Keratinocyte (primary cell): ENCODE measurements around the gene PTPN14. TPM values are rescaled to one million over a fixed set of nuclear protein-coding genes. Genes with fewer than 3 reads are reported as not detected.

Experiments
- DNase-seq: peaks from one replicate; pipeline ENCODE4 v3.0.0-alpha.2; 2011; ENCODE audit warnings: low read depth, missing footprints, low spot score
- FAIRE-seq: peaks from 2 replicates; lab custom pipeline; 2011; peaks lifted over from hg19 to GRCh38; lab: Jason Lieb, UNC
- H2AFZ ChIP-seq: 2 replicates; pipeline ENCODE4 v1.6.0; 2012; ENCODE audit warnings: low read length, control low read depth, inconsistent platforms; ENCODE audit not compliant: control insufficient read depth
- H3K27ac ChIP-seq: 2 replicates; pipeline ENCODE4 v1.5.1; 2011; ENCODE audit warnings: low read length; ENCODE audit not compliant: control insufficient read depth, insufficient read depth
- H3K27me3 ChIP-seq: 3 replicates; pipeline ENCODE4 v1.6.0; 2011; ENCODE audit warnings: low read length; ENCODE audit not compliant: control insufficient read depth, insufficient read depth; ENCODE audit errors: extremely low read depth
- H3K36me3 ChIP-seq, 2 experiments: 2 replicates in 1 of 2; 3 replicates in 1 of 2; pipeline ENCODE4 v1.5.1; 2011; ENCODE audit warnings: low read length in 2 of 2, mild to moderate bottlenecking in 1 of 2; ENCODE audit not compliant: control insufficient read depth in 2 of 2, insufficient read depth in 2 of 2; ENCODE audit errors: extremely low read depth in 1 of 2
- H3K4me1 ChIP-seq: 3 replicates; pipeline ENCODE4 v1.5.1; 2011; ENCODE audit warnings: low read length; ENCODE audit not compliant: control insufficient read depth, insufficient read depth; ENCODE audit errors: extremely low read depth
- H3K4me2 ChIP-seq: 3 replicates; pipeline ENCODE4 v1.6.0; 2011; ENCODE audit warnings: low read depth, low read length; ENCODE audit not compliant: control insufficient read depth, insufficient read depth; ENCODE audit errors: extremely low read depth
- H3K4me3 ChIP-seq, 3 experiments: fragments of 200-600 bp in 1 of 3; sonication (generic) in 1 of 3; 2 replicates in 2 of 3; 3 replicates in 1 of 3; pipeline ENCODE4 v1.5.1; 2011 to 2016; ENCODE audit warnings: low read length in 3 of 3, mild to moderate bottlenecking in 3 of 3, control low read depth in 2 of 3, inconsistent platforms in 1 of 3, low read depth in 1 of 3, mixed read lengths in 1 of 3, mixed run types in 1 of 3, moderate library complexity in 1 of 3; ENCODE audit not compliant: control insufficient read depth in 2 of 3, insufficient read depth in 2 of 3; ENCODE audit errors: extremely low read depth in 1 of 3
- H3K79me2 ChIP-seq: 2 replicates; pipeline ENCODE4 v1.6.0; 2012; ENCODE audit warnings: low read length; ENCODE audit not compliant: control insufficient read depth, insufficient read depth
- H3K9ac ChIP-seq: 3 replicates; pipeline ENCODE4 v1.6.0; 2011; ENCODE audit warnings: low read length; ENCODE audit not compliant: control insufficient read depth, insufficient read depth; ENCODE audit errors: extremely low read depth
- H3K9me1 ChIP-seq: 3 replicates; pipeline ENCODE4 v1.6.0; 2011; ENCODE audit warnings: low read length; ENCODE audit not compliant: control insufficient read depth, insufficient read depth; ENCODE audit errors: extremely low read depth
- H3K9me3 ChIP-seq: 2 replicates; pipeline ENCODE4 v1.5.1; 2012; ENCODE audit warnings: low read depth, low read length; ENCODE audit not compliant: control insufficient read depth
- H4K20me1 ChIP-seq: 3 replicates; pipeline ENCODE4 v1.6.0; 2011; ENCODE audit warnings: low read length; ENCODE audit not compliant: control insufficient read depth, insufficient read depth; ENCODE audit errors: extremely low read depth
- EZH2 ChIP-seq: IDR thresholded peaks from one replicate; pipeline ENCODE4 v1.6.1; 2012; ENCODE audit warnings: inconsistent platforms, mild to moderate bottlenecking, low read length, moderate library complexity
- dilution Hi-C: fragments of 300-500 bp; cut with MboI; formaldehyde crosslinking; loops from one replicate; pipeline ENCODE4 v1.7.0; 2020; ENCODE audit warnings: low sequenced_read_pairs; ENCODE audit not compliant: extremely low pct_ligation_motif_present
- polyA plus RNA-seq, 5 experiments: library from polyadenylated mRNA; depleted of rRNA in 3 of 5; stranded (reverse) in 3 of 5; stranded (forward) in 1 of 5; unstranded in 1 of 5; fragments of >200 nt; gene quantifications; 1 replicate in 1 of 5; 2 replicates in 3 of 5; 3 replicates in 1 of 5; pipeline versions ENCODE4 v1.2.1 to v1.2.3, GENCODE V29; 2011 to 2012; ENCODE audit warnings: missing spikeins in 2 of 5, low read depth in 1 of 5, low replicate concordance in 1 of 5
- TF ChIP-seq, protein P1 (sequence below), 3 experiments: IDR thresholded peaks in 1 of 3; conservative IDR thresholded peaks in 1 of 3; optimal IDR thresholded peaks in 1 of 3; 2 replicates in 2 of 3; 3 replicates in 1 of 3; pipeline versions ENCODE3 to v1.5.1; 2011; ENCODE audit warnings: low read length in 3 of 3, mild to moderate bottlenecking in 3 of 3, moderate library complexity in 2 of 3, control low read depth in 1 of 3, inconsistent platforms in 1 of 3; ENCODE audit not compliant: insufficient read depth in 2 of 3; ENCODE audit errors: extremely low read depth in 1 of 3

The PTPN14 gene
- polyA plus RNA-seq, 1 donor (not counting 4 experiments of a cell fraction or from before 2014, with no cell fraction given): 29.9 TPM

DNA sequence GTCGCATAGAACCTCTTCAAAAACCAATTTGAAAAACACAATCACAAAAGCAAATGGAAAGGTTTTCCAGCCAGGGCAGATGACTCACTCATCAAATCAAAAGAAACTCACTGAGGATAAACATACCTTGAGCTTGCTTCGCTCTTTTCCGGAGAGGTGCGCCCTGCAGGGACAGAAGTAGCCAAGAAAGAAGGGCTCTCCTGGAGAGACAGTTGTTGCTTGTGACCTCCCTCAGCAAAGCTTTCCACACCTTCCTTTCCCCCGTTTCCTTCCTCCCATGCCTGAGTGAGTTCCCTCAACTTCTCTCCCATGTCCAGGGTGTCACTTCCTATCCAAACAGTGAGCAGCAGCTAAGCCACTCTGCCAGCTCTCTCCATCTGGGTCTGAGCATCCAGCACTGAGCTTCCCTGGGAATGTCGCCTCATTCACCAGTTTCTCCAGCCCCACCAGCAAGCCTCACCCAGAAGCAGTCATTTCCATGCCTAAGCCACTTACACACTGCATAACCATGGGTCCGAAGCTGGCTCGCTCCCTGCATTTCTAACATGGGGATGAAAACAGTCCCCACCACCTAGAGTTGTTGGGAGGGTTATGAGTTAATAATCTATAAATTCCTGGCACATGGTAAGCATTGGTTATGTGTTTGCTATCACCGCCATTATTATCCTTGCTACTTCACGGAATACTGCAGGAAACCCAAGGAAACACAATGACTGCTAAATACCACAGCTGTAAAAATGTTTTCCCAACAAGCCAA lies 75.0 kb downstream of the PTPN14 start:
- Histone ChIP-seq H3K4me2 (peak overlapping the region; percentile 98), H2AFZ (no peak overlapping the region), H3K9ac (peak overlapping the region; percentile 95), H3K79me2 (peaks cover 73% of the 10 kb centered on the region), H3K4me1 (peaks cover 79% of the 10 kb centered on the region), H3K4me3 (peak overlapping the region; percentile 21 to 73 (median 70)), H3K27ac (peak overlapping the region; percentile 100), H3K9me1 (no peaks in the 10 kb centered on the region), H3K9me3 (no peaks in the 10 kb centered on the region), H4K20me1 (no peaks in the 10 kb centered on the region), H3K27me3 (no peaks in the 10 kb centered on the region), H3K36me3 (no peaks in the 10 kb centered on the region)
- dilution Hi-C loops: no loop called here
- no peak for FAIRE-seq
- TF ChIP-seq, protein P1, sequence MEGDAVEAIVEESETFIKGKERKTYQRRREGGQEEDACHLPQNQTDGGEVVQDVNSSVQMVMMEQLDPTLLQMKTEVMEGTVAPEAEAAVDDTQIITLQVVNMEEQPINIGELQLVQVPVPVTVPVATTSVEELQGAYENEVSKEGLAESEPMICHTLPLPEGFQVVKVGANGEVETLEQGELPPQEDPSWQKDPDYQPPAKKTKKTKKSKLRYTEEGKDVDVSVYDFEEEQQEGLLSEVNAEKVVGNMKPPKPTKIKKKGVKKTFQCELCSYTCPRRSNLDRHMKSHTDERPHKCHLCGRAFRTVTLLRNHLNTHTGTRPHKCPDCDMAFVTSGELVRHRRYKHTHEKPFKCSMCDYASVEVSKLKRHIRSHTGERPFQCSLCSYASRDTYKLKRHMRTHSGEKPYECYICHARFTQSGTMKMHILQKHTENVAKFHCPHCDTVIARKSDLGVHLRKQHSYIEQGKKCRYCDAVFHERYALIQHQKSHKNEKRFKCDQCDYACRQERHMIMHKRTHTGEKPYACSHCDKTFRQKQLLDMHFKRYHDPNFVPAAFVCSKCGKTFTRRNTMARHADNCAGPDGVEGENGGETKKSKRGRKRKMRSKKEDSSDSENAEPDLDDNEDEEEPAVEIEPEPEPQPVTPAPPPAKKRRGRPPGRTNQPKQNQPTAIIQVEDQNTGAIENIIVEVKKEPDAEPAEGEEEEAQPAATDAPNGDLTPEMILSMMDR (optimal IDR thresholded peaks at IDR 0.05 in 1 of 3, IDR thresholded peaks at IDR 0.05 in 1 of 3, conservative IDR thresholded peaks at IDR 0.05 in 1 of 3; ENCODE audit: extremely low read depth in 1 of 3, insufficient read depth in 2 of 3, low read length in 3 of 3): no peak
- TF ChIP-seq EZH2: no peak
- DNase-seq: no peak

DNA sequence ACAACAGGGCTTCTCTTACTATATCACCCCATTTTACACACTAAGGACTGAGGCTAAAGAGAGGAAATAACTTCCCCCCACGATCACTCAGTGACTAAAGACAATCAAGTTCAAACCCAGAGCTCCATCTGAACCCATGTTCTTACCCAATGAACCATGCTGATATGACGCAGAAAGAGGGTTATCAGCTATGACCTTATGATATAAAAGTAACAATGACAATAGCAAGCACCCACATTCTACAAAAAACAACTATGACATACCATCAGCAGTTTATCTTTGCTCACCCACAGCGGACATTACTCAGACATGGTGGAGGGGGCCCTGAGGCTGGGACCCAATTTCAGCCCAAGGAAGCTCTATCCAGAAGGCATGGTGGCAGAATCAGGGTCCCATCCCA lies 75.7 kb downstream of the PTPN14 start:
- TF ChIP-seq, protein P1 (optimal IDR thresholded peaks at IDR 0.05 in 1 of 3, IDR thresholded peaks at IDR 0.05 in 1 of 3, conservative IDR thresholded peaks at IDR 0.05 in 1 of 3; ENCODE audit: extremely low read depth in 1 of 3, insufficient read depth in 2 of 3, low read length in 3 of 3): no peak
- TF ChIP-seq EZH2: no peak
- H3K4me2 ChIP-seq: peak overlapping the region; percentile 98
- peak overlapping the region; percentile 95 for H3K9ac ChIP-seq
- H3K9me3 ChIP-seq: no peaks in the 10 kb centered on the region
- peak overlapping the region; percentile 21 to 73 (median 70) for H3K4me3 ChIP-seq
- no peaks in the 10 kb centered on the region for H4K20me1 ChIP-seq
- dilution Hi-C loops: no loop called here
- peaks cover 83% of the 10 kb centered on the region for H3K4me1 ChIP-seq
- DNase-seq: no peak
- H3K27me3 ChIP-seq: no peaks in the 10 kb centered on the region
- H3K9me1 ChIP-seq: no peaks in the 10 kb centered on the region
- no peak for FAIRE-seq
- no peaks in the 10 kb centered on the region for H3K36me3 ChIP-seq
- no peak overlapping the region for H2AFZ ChIP-seq
- peak overlapping the region; percentile 100 for H3K27ac ChIP-seq
- H3K79me2 ChIP-seq: peaks cover 76% of the 10 kb centered on the region
